Activated CD8-positive, alpha-beta T cell treated with anti-CD3 and anti-CD28 coated beads for 36 hours (primary cell): ENCODE measurements around the gene TMTC4. TPM values are rescaled to one million over a fixed set of nuclear protein-coding genes. Genes with fewer than 3 reads are reported as not detected.
A peak's percentile ranks its signal among the peaks of the same experiment; 100 is the strongest.
"Not testable (repeated sequence)": the region's sequence is repeated elsewhere in the genome, so short reads cannot be mapped to it uniquely, and the experiment has no call there.

Source experiments
- ATAC-seq: fragments of 200-7000 bp; cut with Tn5 transposase; one replicate; pipeline ENCODE4 v1.10.0; 2021; ENCODE audit warnings: mild to moderate bottlenecking, moderate library complexity
- CTCF ChIA-PET: fragments of 350-600 bp; sonication (Branson Sonifier 250); formaldehyde crosslinking; loops from one replicate; lab custom pipeline; 2021; ENCODE audit warnings: antibody characterized with exemption; lab: Charles Lee
- POLR2A ChIA-PET: fragments of 350-600 bp; sonication (Branson Sonifier 250); formaldehyde crosslinking; loops from one replicate; lab custom pipeline; 2021; ENCODE audit warnings: antibody characterized with exemption; lab: Charles Lee
- DNase-seq: peaks from one replicate; pipeline ENCODE4 v3.0.0-alpha.2; 2020
- H3K27ac Mint-ChIP-seq: one replicate; pipeline ENCODE4 v1.8.0; 2021; ENCODE audit warnings: mild to moderate bottlenecking, mixed read lengths
- H3K27me3 Mint-ChIP-seq: one replicate; pipeline ENCODE4 v1.8.0; 2021; ENCODE audit warnings: mixed read lengths
- H3K36me3 Mint-ChIP-seq: one replicate; pipeline ENCODE4 v1.8.0; 2021; ENCODE audit warnings: low read depth, mixed read lengths
- H3K4me1 Mint-ChIP-seq: one replicate; pipeline ENCODE4 v1.8.0; 2021; ENCODE audit warnings: low read depth, mixed read lengths
- H3K4me3 Mint-ChIP-seq: one replicate; pipeline ENCODE4 v1.8.0; 2021; ENCODE audit warnings: mild to moderate bottlenecking, moderate library complexity, mixed read lengths
- H3K9me3 Mint-ChIP-seq: one replicate; pipeline ENCODE4 v1.8.0; 2021; ENCODE audit warnings: mixed read lengths
- intact Hi-C: fragments of 100-400 bp; cut with micrococcal nuclease; formaldehyde crosslinking; loops from one replicate; pipeline ENCODE4 v1.10.0; 2022
- total RNA-seq, 2 experiments: library from RNA; stranded (reverse); gene quantifications; one replicate each; pipeline ENCODE4 v1.2.3, GENCODE V29; 2021
- TF ChIP-seq, protein P1 (sequence below): fragments of 200-600 bp; IDR thresholded peaks from one replicate; pipeline ENCODE4 v1.8.0; 2022; ENCODE audit warnings: antibody characterized with exemption, mild to moderate bottlenecking

TMTC4 gene
- total RNA-seq, 2 experiments from 2014 or later, result 13.3 to 16.1 TPM

GRCh38 chr13:100694722-100695508 is 20.3 kb upstream of the TMTC4 start:
- intact Hi-C loops, result no loop called here
- Mint-ChIP-seq H3K4me3 (no peak overlapping the region), H3K27ac (no peak overlapping the region), H3K27me3 (peaks cover 8% of the 10 kb centered on the region), H3K4me1 (no peaks in the 10 kb centered on the region), H3K36me3 (no peaks in the 10 kb centered on the region), H3K9me3 (no peaks in the 10 kb centered on the region)
- ATAC-seq (peak; percentile 58), DNase-seq (no peak)
- ChIA-PET CTCF (no interaction called here), POLR2A (no interaction called here)
- TF ChIP-seq, protein P1, sequence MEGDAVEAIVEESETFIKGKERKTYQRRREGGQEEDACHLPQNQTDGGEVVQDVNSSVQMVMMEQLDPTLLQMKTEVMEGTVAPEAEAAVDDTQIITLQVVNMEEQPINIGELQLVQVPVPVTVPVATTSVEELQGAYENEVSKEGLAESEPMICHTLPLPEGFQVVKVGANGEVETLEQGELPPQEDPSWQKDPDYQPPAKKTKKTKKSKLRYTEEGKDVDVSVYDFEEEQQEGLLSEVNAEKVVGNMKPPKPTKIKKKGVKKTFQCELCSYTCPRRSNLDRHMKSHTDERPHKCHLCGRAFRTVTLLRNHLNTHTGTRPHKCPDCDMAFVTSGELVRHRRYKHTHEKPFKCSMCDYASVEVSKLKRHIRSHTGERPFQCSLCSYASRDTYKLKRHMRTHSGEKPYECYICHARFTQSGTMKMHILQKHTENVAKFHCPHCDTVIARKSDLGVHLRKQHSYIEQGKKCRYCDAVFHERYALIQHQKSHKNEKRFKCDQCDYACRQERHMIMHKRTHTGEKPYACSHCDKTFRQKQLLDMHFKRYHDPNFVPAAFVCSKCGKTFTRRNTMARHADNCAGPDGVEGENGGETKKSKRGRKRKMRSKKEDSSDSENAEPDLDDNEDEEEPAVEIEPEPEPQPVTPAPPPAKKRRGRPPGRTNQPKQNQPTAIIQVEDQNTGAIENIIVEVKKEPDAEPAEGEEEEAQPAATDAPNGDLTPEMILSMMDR, result no peak

DNA sequence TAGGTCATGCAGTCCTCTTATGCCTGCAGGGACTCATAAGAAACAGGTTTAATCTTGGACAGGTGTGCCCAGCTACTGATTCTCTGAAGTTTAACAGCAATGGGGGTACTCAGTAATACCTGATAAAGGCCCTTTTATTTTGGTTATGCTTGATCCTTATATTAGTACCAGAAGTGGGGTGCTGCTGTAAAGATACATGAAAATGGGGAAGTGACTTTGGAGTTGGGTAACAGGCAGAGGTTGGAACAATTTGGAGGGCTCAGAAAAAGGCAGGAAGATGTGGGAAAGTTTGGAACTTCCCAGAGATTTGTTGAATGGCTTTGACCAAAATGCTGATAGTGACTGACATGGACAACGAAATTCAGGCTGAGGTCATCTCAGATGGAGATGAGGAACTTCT is 14.6 kb upstream of the TMTC4 start:
- intact Hi-C loops, result no loop called here
- H3K9me3 Mint-ChIP-seq, result peaks cover 14% of the 10 kb centered on the region
- CTCF ChIA-PET, result interaction anchor here (1.1 kb wide), 1 partner anchor 33 kb away, joined by 3 read pairs; no protein-coding TSS in a partner anchor
- no peak overlapping the region for H3K27ac Mint-ChIP-seq
- POLR2A ChIA-PET, result no interaction called here
- ATAC-seq, result no peak
- H3K27me3 Mint-ChIP-seq, result peaks cover 7% of the 10 kb centered on the region
- peaks cover 6% of the 10 kb centered on the region for H3K36me3 Mint-ChIP-seq
- no peaks in the 10 kb centered on the region for H3K4me1 Mint-ChIP-seq
- TF ChIP-seq, protein P1, result no peak
- no peak for DNase-seq
- H3K4me3 Mint-ChIP-seq, result no peak overlapping the region

GRCh38 chr13:100680131-100680530 is 5.5 kb upstream of the TMTC4 start:
- ATAC-seq (no peak), DNase-seq (no peak)
- ChIA-PET POLR2A (no interaction called here), CTCF (no interaction called here)
- Mint-ChIP-seq H3K4me1 (peaks cover 11% of the 10 kb centered on the region), H3K4me3 (no peak overlapping the region), H3K9me3 (no peaks in the 10 kb centered on the region), H3K36me3 (no peaks in the 10 kb centered on the region), H3K27ac (no peak overlapping the region), H3K27me3 (peaks cover 14% of the 10 kb centered on the region)
- TF ChIP-seq, protein P1, result no peak
- intact Hi-C loops, result no loop called here

DNA sequence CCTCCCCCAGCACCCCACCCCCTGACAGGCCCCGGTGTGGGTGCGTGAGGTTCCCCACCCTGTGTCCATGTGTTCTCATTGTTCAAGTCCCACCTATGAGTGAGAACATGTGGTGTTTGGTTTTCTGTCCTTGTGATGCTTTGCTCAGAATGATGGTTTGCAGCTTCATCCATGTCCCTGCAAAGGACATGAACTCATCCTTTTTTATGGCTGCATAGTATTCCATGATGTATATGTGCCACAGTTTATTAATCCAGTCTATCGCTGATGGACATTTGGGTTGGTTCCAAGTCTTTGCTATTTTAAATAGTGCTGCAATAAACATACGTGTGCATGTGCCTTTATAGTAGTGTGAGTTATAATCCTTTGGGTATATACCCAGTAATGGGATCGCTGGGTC is 2.5 kb upstream of the TMTC4 start:
- H3K27ac Mint-ChIP-seq, ATAC-seq, H3K36me3 Mint-ChIP-seq, DNase-seq, H3K4me3 Mint-ChIP-seq, H3K27me3 Mint-ChIP-seq, CTCF ChIA-PET, intact Hi-C loops, H3K9me3 Mint-ChIP-seq, POLR2A ChIA-PET: not testable (repeated sequence)
- H3K4me1 Mint-ChIP-seq, result peaks cover 24% of the 10 kb centered on the region

GRCh38 chr13:100675661-100676129 is 1.1 kb upstream of the TMTC4 start:
- ChIA-PET CTCF (interaction anchor here (0.9 kb wide), 1 partner anchor 103 kb away, joined by 4 read pairs; no protein-coding TSS in a partner anchor), POLR2A (no interaction called here)
- Mint-ChIP-seq H3K27ac (peak overlapping the region; percentile 82), H3K9me3 (no peaks in the 10 kb centered on the region), H3K27me3 (peaks cover 6% of the 10 kb centered on the region), H3K4me1 (peaks cover 25% of the 10 kb centered on the region), H3K4me3 (peak overlapping the region; percentile 82), H3K36me3 (no peaks in the 10 kb centered on the region)
- TF ChIP-seq, protein P1, result no peak
- intact Hi-C loops, result no loop called here
- DNase-seq, result peak; percentile 31
- no peak for ATAC-seq
